ENCODE data around the gene DLST. TPM values are rescaled to one million over a fixed set of nuclear protein-coding genes. Genes with fewer than 3 reads are reported as not detected.

DLST gene
- total RNA-seq, 2 experiments from 2014 or later, result 110 to 113 TPM

DNA sequence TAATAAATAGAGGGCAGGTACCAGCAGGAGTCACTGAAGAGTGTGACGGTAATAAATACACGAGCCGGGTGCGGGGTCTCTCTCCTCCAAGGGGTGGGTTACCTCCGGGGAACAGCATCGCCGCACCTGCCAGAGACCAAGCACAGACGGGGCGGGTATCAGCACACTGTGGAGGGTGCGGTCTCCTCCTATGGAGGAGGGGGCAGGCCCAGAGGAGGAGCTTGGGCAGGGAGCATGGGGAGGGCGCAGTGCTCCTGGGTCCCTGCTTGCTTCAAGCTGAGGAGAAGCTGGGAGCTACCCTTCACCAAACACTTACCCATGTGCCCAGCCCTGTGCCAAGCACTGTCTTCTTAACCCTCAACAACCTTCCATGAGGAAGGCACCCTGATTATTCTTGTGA lies 60.9 kb downstream of the DLST start:
- peaks cover 22% of the 10 kb centered on the region for H3K4me1 Mint-ChIP-seq (ENCODE audit: low read depth)
- H3K4me3 Mint-ChIP-seq, result no peak overlapping the region
- H3K36me3 Mint-ChIP-seq (ENCODE audit: low read depth), result no peaks in the 10 kb centered on the region
- ChIA-PET CTCF (interaction anchor here (0.7 to 2.4 kb wide), 9 partner anchors 37 to 146 kb away, joined by 3 to 10 read pairs (median 3); no protein-coding TSS in a partner anchor), POLR2A (interaction anchor here (1.5 to 2.1 kb wide), 3 partner anchors 10 to 184 kb away, joined by 4 read pairs; partner anchors contain the start of gene NEK9)
- TF ChIP-seq, protein P1, sequence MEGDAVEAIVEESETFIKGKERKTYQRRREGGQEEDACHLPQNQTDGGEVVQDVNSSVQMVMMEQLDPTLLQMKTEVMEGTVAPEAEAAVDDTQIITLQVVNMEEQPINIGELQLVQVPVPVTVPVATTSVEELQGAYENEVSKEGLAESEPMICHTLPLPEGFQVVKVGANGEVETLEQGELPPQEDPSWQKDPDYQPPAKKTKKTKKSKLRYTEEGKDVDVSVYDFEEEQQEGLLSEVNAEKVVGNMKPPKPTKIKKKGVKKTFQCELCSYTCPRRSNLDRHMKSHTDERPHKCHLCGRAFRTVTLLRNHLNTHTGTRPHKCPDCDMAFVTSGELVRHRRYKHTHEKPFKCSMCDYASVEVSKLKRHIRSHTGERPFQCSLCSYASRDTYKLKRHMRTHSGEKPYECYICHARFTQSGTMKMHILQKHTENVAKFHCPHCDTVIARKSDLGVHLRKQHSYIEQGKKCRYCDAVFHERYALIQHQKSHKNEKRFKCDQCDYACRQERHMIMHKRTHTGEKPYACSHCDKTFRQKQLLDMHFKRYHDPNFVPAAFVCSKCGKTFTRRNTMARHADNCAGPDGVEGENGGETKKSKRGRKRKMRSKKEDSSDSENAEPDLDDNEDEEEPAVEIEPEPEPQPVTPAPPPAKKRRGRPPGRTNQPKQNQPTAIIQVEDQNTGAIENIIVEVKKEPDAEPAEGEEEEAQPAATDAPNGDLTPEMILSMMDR (IDR thresholded peaks at IDR 0.05), result no peak
- no peak overlapping the region for H3K27ac Mint-ChIP-seq
- ATAC-seq (no peak), DNase-seq (no peak)
- H3K9me3 Mint-ChIP-seq, result no peaks in the 10 kb centered on the region
- intact Hi-C loops (cut with micrococcal nuclease), result no loop called here
- H3K27me3 Mint-ChIP-seq, result no peaks in the 10 kb centered on the region

DNA sequence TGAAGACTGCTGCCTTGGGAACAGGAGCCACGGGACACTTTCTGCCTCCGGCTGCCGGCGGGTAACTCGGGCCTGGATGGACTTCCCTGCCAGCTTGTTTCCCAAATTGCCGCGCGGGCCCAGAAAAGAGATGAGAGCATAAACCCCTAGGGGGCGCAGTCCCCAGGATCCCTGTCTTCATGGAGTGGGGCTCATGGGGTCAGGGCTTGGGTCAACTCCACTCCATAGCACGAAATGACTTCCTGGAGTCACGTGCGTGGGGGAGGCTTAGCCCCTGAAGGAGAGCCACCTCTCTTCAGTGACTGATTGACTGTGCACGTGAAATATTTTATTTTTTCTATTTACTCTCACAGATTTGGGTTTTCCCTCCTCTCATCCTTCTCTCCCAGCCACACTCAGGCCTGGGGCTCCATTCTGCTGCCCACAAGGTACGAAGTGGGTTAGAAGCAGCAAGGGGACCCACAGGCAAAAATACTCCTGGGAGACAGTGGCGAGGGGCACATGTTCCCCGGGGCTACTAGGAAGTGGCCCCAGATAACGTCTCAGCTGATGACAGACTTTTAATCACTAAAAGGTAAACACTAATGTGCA lies 63.6 kb downstream of the DLST start:
- ATAC-seq (no peak), DNase-seq (peak; percentile 59)
- intact Hi-C loops (cut with micrococcal nuclease), result loop anchor here (5.0 kb wide), 1 partner anchor 357 kb away; no protein-coding TSS in a partner anchor
- Mint-ChIP-seq H3K27me3 (no peaks in the 10 kb centered on the region), H3K36me3 (ENCODE audit: low read depth) (no peaks in the 10 kb centered on the region), H3K27ac (no peak overlapping the region), H3K9me3 (no peaks in the 10 kb centered on the region), H3K4me3 (no peak overlapping the region), H3K4me1 (ENCODE audit: low read depth) (peaks cover 15% of the 10 kb centered on the region)
- TF ChIP-seq, protein P1 (IDR thresholded peaks at IDR 0.05), result peak; percentile 74
- POLR2A ChIA-PET, result interaction anchor here (0.5 kb wide), 1 partner anchor 64 kb away, joined by 3 read pairs; no protein-coding TSS in a partner anchor
- CTCF ChIA-PET, result interaction anchor here (0.6 to 6.3 kb wide), 58 partner anchors 9 to 363 kb away, joined by 3 to 74 read pairs (median 4); partner anchors contain the start of genes ACYP1, EIF2B2, PGF and RPS6KL1

DNA sequence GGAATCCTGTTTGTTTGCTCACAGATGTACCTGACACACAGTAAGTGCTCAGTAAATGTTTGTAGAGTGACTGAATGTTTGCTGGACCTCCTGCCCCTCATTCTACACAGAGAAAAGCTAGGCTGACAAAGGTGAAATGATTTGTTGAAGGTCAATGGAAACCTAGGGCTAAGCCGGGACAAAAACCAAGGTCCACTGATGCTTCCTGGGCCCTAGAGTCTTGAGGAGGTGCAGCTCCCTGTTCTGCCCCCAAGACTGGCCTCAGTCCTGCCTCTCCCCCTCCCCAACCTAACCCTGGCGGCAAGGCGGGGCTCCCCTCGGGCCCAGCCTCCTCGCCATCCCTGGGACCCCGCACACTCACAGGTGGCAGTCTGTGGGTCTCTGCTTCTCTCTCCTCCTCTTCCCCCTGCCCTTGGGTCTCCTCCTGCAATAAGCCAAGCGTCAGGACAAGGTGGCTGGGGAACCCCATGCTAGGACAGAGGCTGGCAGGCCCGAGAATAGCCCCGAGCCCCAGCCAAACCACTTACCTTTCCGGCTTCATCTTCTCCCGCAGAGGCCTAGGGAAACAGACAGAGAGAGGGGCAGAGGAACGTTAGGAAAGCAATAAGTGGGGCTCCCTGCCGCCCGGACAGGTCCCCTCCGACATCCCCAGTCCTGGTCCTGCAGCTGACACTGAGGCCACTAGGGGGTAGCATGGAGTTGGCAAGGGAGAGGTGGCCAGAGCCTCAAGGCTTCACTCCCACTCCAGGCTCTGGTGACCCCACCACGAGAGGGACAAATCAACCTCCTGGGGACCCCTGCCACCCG lies 64.3 kb downstream of the DLST start:
- H3K4me1 Mint-ChIP-seq (ENCODE audit: low read depth), result peaks cover 14% of the 10 kb centered on the region
- no peaks in the 10 kb centered on the region for H3K27me3 Mint-ChIP-seq
- no peak overlapping the region for H3K4me3 Mint-ChIP-seq
- ATAC-seq (peak; percentile 82), DNase-seq (peak; percentile 87)
- H3K36me3 Mint-ChIP-seq (ENCODE audit: low read depth), result no peaks in the 10 kb centered on the region
- intact Hi-C loops (cut with micrococcal nuclease), result loop anchor here (5.0 kb wide), 1 partner anchor 356 kb away; no protein-coding TSS in a partner anchor
- ChIA-PET CTCF (interaction anchor here (0.7 to 6.3 kb wide), 46 partner anchors 8 to 363 kb away, joined by 3 to 74 read pairs (median 4); partner anchors contain the start of genes ACYP1, EIF2B2, PGF and RPS6KL1), POLR2A (interaction anchor here (0.5 kb wide), 1 partner anchor 63 kb away, joined by 3 read pairs; no protein-coding TSS in a partner anchor)
- TF ChIP-seq, protein P1 (IDR thresholded peaks at IDR 0.05), result peak; percentile 92
- H3K27ac Mint-ChIP-seq, result no peak overlapping the region
- H3K9me3 Mint-ChIP-seq, result no peaks in the 10 kb centered on the region

DNA sequence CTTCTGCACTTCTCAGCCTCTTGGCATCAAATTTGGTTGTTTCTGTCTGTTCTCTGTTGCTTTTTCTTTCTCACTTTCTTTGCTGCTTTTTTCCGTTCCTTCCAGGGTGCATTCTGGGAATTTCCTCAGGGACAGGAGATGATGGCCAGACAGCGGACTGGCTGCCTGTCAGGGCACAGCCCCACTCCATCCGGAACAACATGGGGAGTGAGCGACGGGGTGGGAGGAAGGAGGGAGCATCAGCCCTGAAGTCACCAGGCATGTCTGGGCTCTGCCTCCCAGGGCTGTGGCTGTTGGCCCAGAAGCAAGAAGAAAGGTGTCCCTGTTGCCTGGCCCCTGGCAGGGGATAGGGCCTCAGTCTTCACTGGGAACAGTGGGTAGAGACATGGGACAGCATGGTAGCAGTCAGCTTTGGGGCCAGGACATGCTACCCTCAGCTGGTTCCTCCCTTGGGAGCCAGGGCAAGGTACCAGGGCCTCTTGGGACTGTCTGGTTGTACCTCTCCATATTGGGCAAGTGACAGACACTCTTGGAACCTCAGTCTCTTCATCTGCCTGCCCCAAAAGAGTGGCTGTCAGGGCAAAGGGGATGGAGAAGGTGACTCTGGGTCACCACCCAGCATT lies 65.1 kb downstream of the DLST start:
- POLR2A ChIA-PET, result no interaction called here
- ATAC-seq (no peak), DNase-seq (no peak)
- CTCF ChIA-PET, result interaction anchor here (0.7 to 6.3 kb wide), 21 partner anchors 8 to 358 kb away, joined by 3 to 74 read pairs (median 5); partner anchors contain the start of genes PGF and RPS6KL1
- Mint-ChIP-seq H3K27ac (no peak overlapping the region), H3K4me3 (no peak overlapping the region), H3K9me3 (no peaks in the 10 kb centered on the region), H3K27me3 (no peaks in the 10 kb centered on the region), H3K4me1 (ENCODE audit: low read depth) (peaks cover 7% of the 10 kb centered on the region), H3K36me3 (ENCODE audit: low read depth) (no peaks in the 10 kb centered on the region)
- TF ChIP-seq, protein P1 (IDR thresholded peaks at IDR 0.05), result peak; percentile 32
- intact Hi-C loops (cut with micrococcal nuclease), result loop anchor here (5.0 kb wide), 1 partner anchor 356 kb away; no protein-coding TSS in a partner anchor
